Measurements from ENCODE around the gene ACRV1. TPM values are rescaled to one million over a fixed set of nuclear protein-coding genes. Genes with fewer than 3 reads are reported as not detected.
A peak's percentile ranks its signal among the peaks of the same experiment; 100 is the strongest.

The ACRV1 gene
- total RNA-seq, 6 experiments from 2014 or later: not detected

- DNase-seq: no peak
- intact Hi-C loops (cut with DNase I): no loop called here
- no peaks in the 10 kb centered on the region for H3K9me3 ChIP-seq
- no peak for ATAC-seq
- 44% methylated on average over 9 of the region's 9 CpGs for WGBS (ENCODE audit: insufficient coverage, low coverage, low lambda C conversion rate, missing lambda C conversion rate)
- H3K4me3 ChIP-seq: no peak overlapping the region
- no peaks in the 10 kb centered on the region for H3K27me3 ChIP-seq
- H3K36me3 ChIP-seq: no peaks in the 10 kb centered on the region
- H3K27ac ChIP-seq: no peak overlapping the region
- TF ChIP-seq CTCF (IDR thresholded peaks at IDR 0.05) (no peak), POLR2A (IDR thresholded peaks at IDR 0.05) (no peak)
- H3K4me1 ChIP-seq: no peaks in the 10 kb centered on the region
Observed at GRCh38 chr11:125685228-125685627, 4.6 kb upstream of the ACRV1 start.

- H3K4me1 ChIP-seq: no peaks in the 10 kb centered on the region
- intact Hi-C loops (cut with DNase I): no loop called here
- WGBS (ENCODE audit: insufficient coverage, low coverage, low lambda C conversion rate, missing lambda C conversion rate): 86% methylated on average over 2 of the region's 2 CpGs
- TF ChIP-seq POLR2A (IDR thresholded peaks at IDR 0.05): no peak
- TF ChIP-seq CTCF (IDR thresholded peaks at IDR 0.05): no peak
- DNase-seq: no peak
- ATAC-seq: no peak
- H3K27ac ChIP-seq: no peak overlapping the region
- no peaks in the 10 kb centered on the region for H3K36me3 ChIP-seq
- no peaks in the 10 kb centered on the region for H3K27me3 ChIP-seq
- no peaks in the 10 kb centered on the region for H3K9me3 ChIP-seq
- no peak overlapping the region for H3K4me3 ChIP-seq
Observed at GRCh38 chr11:125679837-125680236, 810 bp downstream of the ACRV1 start.

- WGBS (ENCODE audit: insufficient coverage, low coverage, low lambda C conversion rate, missing lambda C conversion rate): 92% methylated on average over 4 of the region's 4 CpGs
- ATAC-seq (no peak), DNase-seq (no peak)
- H3K27ac ChIP-seq: no peak overlapping the region
- H3K9me3 ChIP-seq: no peaks in the 10 kb centered on the region
- H3K4me1 ChIP-seq: no peaks in the 10 kb centered on the region
- TF ChIP-seq CTCF (IDR thresholded peaks at IDR 0.05) (peak in 3 of 4 donors; percentile 5 to 29 (median 17)), POLR2A (IDR thresholded peaks at IDR 0.05) (no peak)
- intact Hi-C loops (cut with DNase I): no loop called here
- H3K27me3 ChIP-seq: no peaks in the 10 kb centered on the region
- no peaks in the 10 kb centered on the region for H3K36me3 ChIP-seq
- H3K4me3 ChIP-seq: no peak overlapping the region
Observed at GRCh38 chr11:125679397-125679796, 1.2 kb downstream of the ACRV1 start.

GRCh38 chr11:125675196-125675595, 5.5 kb downstream of the ACRV1 start:
- TF ChIP-seq POLR2A (IDR thresholded peaks at IDR 0.05) (no peak), CTCF (IDR thresholded peaks at IDR 0.05) (no peak)
- Histone ChIP-seq H3K27me3 (no peaks in the 10 kb centered on the region), H3K36me3 (no peaks in the 10 kb centered on the region), H3K4me1 (no peaks in the 10 kb centered on the region), H3K27ac (no peak overlapping the region), H3K9me3 (no peaks in the 10 kb centered on the region), H3K4me3 (no peak overlapping the region)
- WGBS (ENCODE audit: insufficient coverage, low coverage, low lambda C conversion rate, missing lambda C conversion rate): 93% methylated on average over 2 of the region's 2 CpGs
- no peak for ATAC-seq
- intact Hi-C loops (cut with DNase I): no loop called here
- DNase-seq: no peak

- TF ChIP-seq POLR2A (IDR thresholded peaks at IDR 0.05) (no peak), CTCF (IDR thresholded peaks at IDR 0.05) (no peak)
- no peaks in the 10 kb centered on the region for H3K27me3 ChIP-seq
- no peaks in the 10 kb centered on the region for H3K9me3 ChIP-seq
- ATAC-seq: no peak
- no peak overlapping the region for H3K4me3 ChIP-seq
- no peak for DNase-seq
- no peak overlapping the region for H3K27ac ChIP-seq
- intact Hi-C loops (cut with DNase I): no loop called here
- WGBS (ENCODE audit: insufficient coverage, low coverage, low lambda C conversion rate, missing lambda C conversion rate): 68% methylated on average over 2 of the region's 2 CpGs
- H3K36me3 ChIP-seq: no peaks in the 10 kb centered on the region
- no peaks in the 10 kb centered on the region for H3K4me1 ChIP-seq
Observed at GRCh38 chr11:125674210-125674609, 6.4 kb downstream of the ACRV1 start.
